PC-3 (cell line): ENCODE measurements around the gene SPEN. TPM values are rescaled to one million over a fixed set of nuclear protein-coding genes. Genes with fewer than 3 reads are reported as not detected.
A peak's percentile ranks its signal among the peaks of the same experiment; 100 is the strongest.
"Not testable (repeated sequence)": the region's sequence is repeated elsewhere in the genome, so short reads cannot be mapped to it uniquely, and the experiment has no call there.

Experiments
- ATAC-seq: fragments of 200-7000 bp; cut with Tn5 transposase; 2 replicates; pipeline ENCODE4 v1.9.1; 2020; ENCODE audit warnings: mild to moderate bottlenecking, moderate library complexity
- BruUV-seq: library from RNA; stranded (reverse); fragments of 400-500 nt; replicated peaks from 2 replicates; lab custom pipeline; 2021; lab: Mats Ljungman, UMichigan
- CTCF ChIA-PET: fragments of 300-600 bp; sonication (Branson Sonifier 250); formaldehyde crosslinking; loops from one replicate; lab custom pipeline; 2022; ENCODE audit warnings: antibody characterized with exemption; lab: Charles Lee
- POLR2A ChIA-PET: fragments of 300-600 bp; sonication (Branson Sonifier 250); formaldehyde crosslinking; loops from one replicate; lab custom pipeline; 2022; ENCODE audit warnings: antibody characterized with exemption; ENCODE audit not compliant: unreplicated experiment; lab: Charles Lee
- DNase-seq: peaks from one replicate; pipeline ENCODE4 v3.0.0-alpha.2; 2015
- H2AFZ ChIP-seq: fragments of 300-600 bp; sonication (generic); 2 replicates; pipeline ENCODE4 v1.6.0; 2016; ENCODE audit warnings: antibody characterized with exemption, low read length
- H3F3A ChIP-seq: fragments of 300-600 bp; sonication (generic); one replicate; pipeline ENCODE4 v1.6.0; 2017; ENCODE audit warnings: antibody characterized with exemption, low read length, control low read depth, mild to moderate bottlenecking; ENCODE audit not compliant: unreplicated experiment
- H3K27ac ChIP-seq: fragments of 300-600 bp; sonication (generic); 2 replicates; pipeline ENCODE4 v1.5.1; 2016; ENCODE audit warnings: mild to moderate bottlenecking, low read length
- H3K27me3 ChIP-seq: fragments of 300-600 bp; sonication (generic); 2 replicates; pipeline ENCODE4 v1.6.1; 2016; ENCODE audit warnings: low read length, mixed read lengths
- H3K36me3 ChIP-seq: fragments of 300-600 bp; sonication (generic); 2 replicates; pipeline ENCODE4 v1.6.1; 2016; ENCODE audit warnings: low read depth, mixed run types, low read length, mixed read lengths
- H3K4me1 ChIP-seq: fragments of 300-600 bp; sonication (generic); 2 replicates; pipeline ENCODE4 v1.5.1; 2016; ENCODE audit warnings: low read length; ENCODE audit not compliant: insufficient read depth
- H3K4me2 ChIP-seq: fragments of 300-600 bp; sonication (generic); 2 replicates; pipeline ENCODE4 v1.6.0; 2016; ENCODE audit warnings: low read length
- H3K4me3 ChIP-seq: fragments of 300-600 bp; sonication (generic); 2 replicates; pipeline ENCODE4 v1.5.1; 2016; ENCODE audit warnings: mild to moderate bottlenecking, low read length, mixed read lengths
- H3K79me2 ChIP-seq: fragments of 300-600 bp; sonication (generic); 2 replicates; pipeline ENCODE4 v1.6.1; 2017; ENCODE audit warnings: low read length, mixed read lengths
- H3K9ac ChIP-seq: fragments of 300-600 bp; sonication (generic); 2 replicates; pipeline ENCODE4 v1.6.0; 2016; ENCODE audit warnings: mild to moderate bottlenecking, low read length
- H3K9me2 ChIP-seq: fragments of 300-600 bp; sonication (generic); replicated peaks from 2 replicates; pipeline ENCODE4 v1.6.1; 2016; ENCODE audit warnings: mixed run types, low read length, mixed read lengths
- H3K9me3 ChIP-seq: fragments of 300-600 bp; sonication (generic); 2 replicates; pipeline ENCODE4 v1.6.1; 2016; ENCODE audit warnings: low read length, mixed read lengths
- H4K20me1 ChIP-seq: fragments of 300-600 bp; sonication (generic); 2 replicates; pipeline ENCODE4 v1.6.1; 2016; ENCODE audit warnings: low read length, mixed read lengths
- EZH2 ChIP-seq: fragments of 300-600 bp; sonication (generic); IDR thresholded peaks from one replicate; pipeline ENCODE4 v1.6.1; 2017; ENCODE audit warnings: antibody characterized with exemption, mild to moderate bottlenecking, low read length; ENCODE audit not compliant: unreplicated experiment
- EZH2phosphoT487 ChIP-seq: fragments of 300-600 bp; sonication (generic); IDR thresholded peaks from 2 replicates; pipeline ENCODE4 v1.6.1; 2018; ENCODE audit warnings: mild to moderate bottlenecking, antibody characterized with exemption, low read length, borderline replicate concordance
- intact Hi-C: fragments of 100-400 bp; cut with micrococcal nuclease; formaldehyde crosslinking; loops from 2 replicates; pipeline ENCODE4 v1.9.0; 2023
- total RNA-seq: library from RNA; depleted of rRNA; stranded (reverse); fragments of >200 nt; gene quantifications from 2 replicates; pipeline ENCODE4 v1.2.3, GENCODE V29; 2014
- TF ChIP-seq, protein P1 (sequence below): fragments of 300-600 bp; sonication (generic); conservative IDR thresholded peaks from 2 replicates; pipeline ENCODE4 v1.5.1; 2017; ENCODE audit warnings: antibody characterized with exemption, low read depth, mild to moderate bottlenecking, low read length

SPEN gene
- total RNA-seq, 1 experiment from 2014 or later = 26.7 TPM

DNA sequence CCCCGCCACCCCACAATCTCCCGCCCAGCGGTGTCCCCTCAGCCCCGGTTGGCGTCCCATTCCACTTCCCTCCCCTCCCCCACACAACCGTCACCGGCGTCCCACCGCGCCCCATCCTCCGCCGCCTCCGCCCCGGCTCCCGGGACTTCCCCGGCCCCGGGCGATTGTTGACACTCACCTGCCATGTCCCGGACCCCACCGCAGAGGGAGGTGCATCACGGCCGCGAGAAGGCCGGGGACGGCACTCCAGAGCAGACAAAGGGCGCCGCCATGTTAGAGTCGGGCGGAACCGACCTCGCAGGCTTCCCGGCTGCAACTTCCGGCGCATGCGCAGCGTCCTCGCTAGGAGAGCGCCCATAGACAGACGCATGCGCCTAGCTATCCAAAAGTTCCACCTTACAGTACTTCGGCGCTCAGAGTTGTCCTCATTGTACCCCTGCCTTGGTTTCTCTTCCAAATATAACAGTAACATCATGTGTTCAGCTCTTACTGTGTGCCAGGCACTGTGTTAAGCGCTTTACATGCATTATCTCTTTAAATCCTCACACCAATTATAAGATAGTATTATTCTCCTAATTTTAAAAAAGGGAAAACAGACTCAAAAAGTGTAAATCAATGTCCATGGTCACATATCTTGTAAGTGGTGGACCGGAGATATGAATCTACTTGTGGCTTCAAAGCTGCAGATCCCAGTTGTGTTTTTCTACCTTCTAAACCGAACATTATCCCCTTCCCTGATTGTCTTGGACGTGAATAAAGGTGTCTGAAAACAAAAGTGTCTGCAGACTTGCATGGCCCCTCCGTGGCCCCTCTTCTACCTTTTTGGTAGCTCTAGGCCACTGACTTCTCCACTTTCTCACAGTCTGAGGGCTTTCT lies 128.5 kb downstream of the SPEN start, which contains the start of gene ZBTB17:
Gene ZBTB17 (minus strand): TSS at position 297 of the 876 bp plus-strand sequence. CDS start 27,606 bp downstream, outside the sequence.
- intact Hi-C loops = no loop called here

DNA sequence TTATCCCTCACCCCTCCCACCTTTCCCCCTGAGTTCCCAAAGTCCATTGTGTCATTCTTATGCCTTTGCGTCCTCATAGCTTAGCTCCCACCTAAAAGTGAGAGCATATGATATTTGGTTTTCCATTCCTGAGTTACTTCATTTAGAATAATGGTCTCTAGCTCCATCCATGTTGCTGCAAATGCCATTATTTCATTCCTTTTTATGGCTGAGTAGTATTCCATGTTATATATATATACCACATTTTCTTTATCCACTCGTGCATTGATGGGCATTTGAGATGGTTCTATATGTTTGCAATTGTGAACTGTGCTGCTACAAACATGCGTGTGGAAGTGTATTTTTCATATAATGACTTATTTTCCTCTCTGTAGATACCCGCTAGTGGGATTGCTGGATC lies 130.4 kb downstream of the SPEN start:
- H3K4me2 ChIP-seq, H3K9me3 ChIP-seq, H3K4me1 ChIP-seq, H2AFZ ChIP-seq, H3F3A ChIP-seq, H3K27ac ChIP-seq, ATAC-seq, CTCF ChIA-PET, H3K36me3 ChIP-seq, H3K9me2 ChIP-seq, DNase-seq, H3K27me3 ChIP-seq, H3K9ac ChIP-seq, H3K4me3 ChIP-seq, BruUV-seq, intact Hi-C loops, H4K20me1 ChIP-seq: not testable (repeated sequence)
- H3K79me2 ChIP-seq = peaks cover 29% of the 10 kb centered on the region
- POLR2A ChIA-PET = interaction anchor here (0.6 kb wide), 1 partner anchor 30 kb away, joined by 3 read pairs; no protein-coding TSS in a partner anchor

More for the DNA sequence above, 128.5 kb downstream of the SPEN start, which contains the start of gene ZBTB17:
- DNase-seq (peak; percentile 93), ATAC-seq (peak; percentile 94)
- no peaks in the 10 kb centered on the region for H3K27me3 ChIP-seq
- H2AFZ ChIP-seq = peak within 1 kb of the TSS; percentile 77
- peak within 1 kb of the TSS; percentile 95 for H3K4me3 ChIP-seq
- TF ChIP-seq, protein P1, sequence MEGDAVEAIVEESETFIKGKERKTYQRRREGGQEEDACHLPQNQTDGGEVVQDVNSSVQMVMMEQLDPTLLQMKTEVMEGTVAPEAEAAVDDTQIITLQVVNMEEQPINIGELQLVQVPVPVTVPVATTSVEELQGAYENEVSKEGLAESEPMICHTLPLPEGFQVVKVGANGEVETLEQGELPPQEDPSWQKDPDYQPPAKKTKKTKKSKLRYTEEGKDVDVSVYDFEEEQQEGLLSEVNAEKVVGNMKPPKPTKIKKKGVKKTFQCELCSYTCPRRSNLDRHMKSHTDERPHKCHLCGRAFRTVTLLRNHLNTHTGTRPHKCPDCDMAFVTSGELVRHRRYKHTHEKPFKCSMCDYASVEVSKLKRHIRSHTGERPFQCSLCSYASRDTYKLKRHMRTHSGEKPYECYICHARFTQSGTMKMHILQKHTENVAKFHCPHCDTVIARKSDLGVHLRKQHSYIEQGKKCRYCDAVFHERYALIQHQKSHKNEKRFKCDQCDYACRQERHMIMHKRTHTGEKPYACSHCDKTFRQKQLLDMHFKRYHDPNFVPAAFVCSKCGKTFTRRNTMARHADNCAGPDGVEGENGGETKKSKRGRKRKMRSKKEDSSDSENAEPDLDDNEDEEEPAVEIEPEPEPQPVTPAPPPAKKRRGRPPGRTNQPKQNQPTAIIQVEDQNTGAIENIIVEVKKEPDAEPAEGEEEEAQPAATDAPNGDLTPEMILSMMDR = no peak
- no peak for TF ChIP-seq EZH2
- TF ChIP-seq EZH2phosphoT487 = no peak
- H3K9me2 ChIP-seq = no peaks in the 10 kb centered on the region
- ChIA-PET CTCF (no interaction called here), POLR2A (interaction anchor here (1.0 to 1.1 kb wide), 2 partner anchors 53 to 83 kb away, joined by 4 read pairs; no protein-coding TSS in a partner anchor)
- peak within 1 kb of the TSS; percentile 77 for H3K9ac ChIP-seq
- H3K79me2 ChIP-seq = peaks cover 44% of the 10 kb centered on the region
- BruUV-seq = TSS peak; percentile 50
- peak within 1 kb of the TSS; percentile 25; the same call in 1 of the 2 replicates for H3K27ac ChIP-seq
- H3K4me1 ChIP-seq = 0 out of 2 replicates have a peak, but pooled peaks cover 10% of the 10 kb centered on the region
- peak within 1 kb of the TSS; percentile 91 for H3K4me2 ChIP-seq
- H3K36me3 ChIP-seq = peaks cover 6% of the 10 kb centered on the region
- no peaks in the 10 kb centered on the region for H3F3A ChIP-seq
- no peaks in the 10 kb centered on the region for H3K9me3 ChIP-seq
- 0 out of 2 replicates have a peak, but pooled peaks cover 4% of the 10 kb centered on the region for H4K20me1 ChIP-seq

DNA sequence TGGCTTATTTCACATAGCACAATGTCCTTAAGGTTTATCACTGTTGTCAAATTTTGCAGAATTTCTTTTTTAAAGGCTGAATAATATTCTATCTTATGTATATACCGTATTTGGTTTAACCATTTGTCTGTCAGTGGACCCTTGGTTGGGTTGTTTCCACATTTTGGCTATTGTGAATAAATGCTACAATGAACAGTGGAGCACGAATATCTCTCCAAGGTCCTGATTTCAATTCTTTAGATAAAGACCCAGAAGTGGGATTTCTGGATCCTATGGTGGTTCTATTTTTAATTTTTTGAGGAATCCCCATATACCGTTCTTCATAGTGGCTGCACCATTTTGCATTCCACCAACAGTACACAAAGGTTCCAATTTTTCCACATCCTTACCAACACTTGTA lies 134.2 kb downstream of the SPEN start:
- H3K36me3 ChIP-seq = no peaks in the 10 kb centered on the region
- POLR2A ChIA-PET = no interaction called here
- CTCF ChIA-PET = no interaction called here

More for the DNA sequence above, 134.2 kb downstream of the SPEN start:
- TF ChIP-seq, protein P1 = no peak
- TF ChIP-seq EZH2phosphoT487 = no peak
- no peak for TF ChIP-seq EZH2
- Histone ChIP-seq H3K79me2 (no peaks in the 10 kb centered on the region), H3K9ac (no peak overlapping the region), H3K4me3 (no peak overlapping the region), H3F3A (no peaks in the 10 kb centered on the region), H3K9me3 (no peaks in the 10 kb centered on the region), H3K27ac (no peak overlapping the region), H3K4me2 (no peak overlapping the region), H3K9me2 (no peaks in the 10 kb centered on the region), H4K20me1 (no peaks in the 10 kb centered on the region), H3K27me3 (no peaks in the 10 kb centered on the region), H2AFZ (no peak overlapping the region), H3K4me1 (peaks cover 11% of the 10 kb centered on the region; the same call in 1 of the 2 replicates)
- BruUV-seq = no TSS peak
- intact Hi-C loops = no loop called here
- DNase-seq (no peak), ATAC-seq (no peak)
